Left ventricle myocardium inferior (tissue), 1 donor: ENCODE results near the gene KHDC4. TPM values are rescaled to one million over a fixed set of nuclear protein-coding genes. Genes with fewer than 3 reads are reported as not detected.
A peak's percentile ranks its signal among the peaks of the same experiment; 100 is the strongest.

Source experiments
- DNase-seq: peaks from one replicate; pipeline ENCODE4 v3.0.0-alpha.2; 2020
- H3K27ac ChIP-seq: fragments of 200-600 bp; replicated peaks from 2 replicates; pipeline ENCODE4 v1.8.0; 2021
- H3K27me3 ChIP-seq: fragments of 200-600 bp; 2 replicates; pipeline ENCODE4 v1.8.0; 2021; ENCODE audit warnings: low read depth
- H3K36me3 ChIP-seq: fragments of 200-600 bp; 2 replicates; pipeline ENCODE4 v1.8.0; 2021
- H3K4me1 ChIP-seq: fragments of 200-600 bp; 2 replicates; pipeline ENCODE4 v1.8.0; 2021
- H3K4me3 ChIP-seq: fragments of 200-600 bp; 2 replicates; pipeline ENCODE4 v1.8.0; 2021; ENCODE audit warnings: mild to moderate bottlenecking, moderate library complexity
- H3K9me3 ChIP-seq: fragments of 200-600 bp; replicated peaks from 2 replicates; pipeline ENCODE4 v1.8.0; 2021
- CTCF ChIP-seq: fragments of 200-600 bp; IDR thresholded peaks from 2 replicates; pipeline ENCODE4 v1.8.0; 2021; ENCODE audit warnings: antibody characterized with exemption, mild to moderate bottlenecking, borderline replicate concordance
- intact Hi-C: fragments of 100-400 bp; cut with micrococcal nuclease; formaldehyde crosslinking; loops from one replicate; pipeline ENCODE4 v1.11.0; 2022
- total RNA-seq: library from RNA; stranded (reverse); fragmentation: NEBNext Ultra II Directional; extraction: Animal tissue kit (Norgen Biotek cat#: 25700); gene quantifications from one replicate; pipeline ENCODE4 v1.2.1, GENCODE V29; 2021
- donor health status: DM: no; HTN: yes; CAD: no; lungs with severe emphysema.

The KHDC4 gene
- total RNA-seq, 1 donor from 2014 or later: 21.2 TPM

DNA sequence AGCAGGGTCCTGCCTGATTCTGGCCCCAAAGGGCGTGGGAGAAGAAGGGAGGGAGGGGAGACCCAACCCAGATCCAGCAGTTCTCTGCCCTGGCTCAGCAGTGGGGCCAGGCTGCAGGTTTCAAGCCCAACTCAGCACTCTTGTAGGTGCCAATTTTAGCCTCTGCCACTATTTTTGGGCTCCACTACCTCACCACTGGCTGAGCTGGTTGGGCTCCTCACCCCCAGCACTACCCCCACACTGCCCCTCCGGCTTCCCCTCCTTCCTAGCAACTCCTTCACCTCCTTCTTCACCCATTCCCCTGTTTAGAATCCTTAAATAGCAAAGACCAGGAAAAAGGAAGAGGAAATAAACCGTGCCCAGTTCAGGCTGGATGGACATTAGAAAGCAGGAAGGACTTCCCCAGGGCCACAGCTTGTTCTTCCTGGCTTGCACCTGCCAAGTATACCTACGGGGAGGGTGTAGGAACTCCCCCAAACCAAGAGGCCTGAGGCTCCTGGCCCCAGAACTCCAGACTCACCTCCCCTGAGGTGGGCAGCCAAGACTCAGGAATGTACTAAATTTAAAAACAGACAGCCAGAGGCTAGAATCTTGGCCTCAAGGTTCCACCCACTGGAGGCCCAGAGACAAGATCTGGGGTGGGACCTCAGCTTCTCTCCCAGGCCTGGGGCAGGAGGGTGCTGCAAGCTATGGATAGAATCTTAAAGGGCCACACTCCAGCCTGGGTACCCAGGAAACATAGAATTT, 45.6 kb upstream of the KHDC4 start:
- Histone ChIP-seq H3K4me1 (peaks cover 99% of the 10 kb centered on the region), H3K36me3 (no peaks in the 10 kb centered on the region), H3K9me3 (no peaks in the 10 kb centered on the region), H3K27ac (peak overlapping the region; percentile 99), H3K27me3 (no peaks in the 10 kb centered on the region), H3K4me3 (peak overlapping the region; percentile 77)
- TF ChIP-seq CTCF: no peak
- peak; percentile 60 for DNase-seq
- intact Hi-C loops: no loop called here

- DNase-seq: peak; percentile 46
- Histone ChIP-seq H3K36me3 (peaks cover under 1% of the 10 kb centered on the region), H3K4me1 (peaks cover 99% of the 10 kb centered on the region), H3K27me3 (no peaks in the 10 kb centered on the region), H3K9me3 (no peaks in the 10 kb centered on the region), H3K4me3 (peak overlapping the region; percentile 77), H3K27ac (peak overlapping the region; percentile 99)
- TF ChIP-seq CTCF: no peak
- intact Hi-C loops: no loop called here
Observed at GRCh38 chr1:155978973-155979429, 44.8 kb upstream of the KHDC4 start.

DNA sequence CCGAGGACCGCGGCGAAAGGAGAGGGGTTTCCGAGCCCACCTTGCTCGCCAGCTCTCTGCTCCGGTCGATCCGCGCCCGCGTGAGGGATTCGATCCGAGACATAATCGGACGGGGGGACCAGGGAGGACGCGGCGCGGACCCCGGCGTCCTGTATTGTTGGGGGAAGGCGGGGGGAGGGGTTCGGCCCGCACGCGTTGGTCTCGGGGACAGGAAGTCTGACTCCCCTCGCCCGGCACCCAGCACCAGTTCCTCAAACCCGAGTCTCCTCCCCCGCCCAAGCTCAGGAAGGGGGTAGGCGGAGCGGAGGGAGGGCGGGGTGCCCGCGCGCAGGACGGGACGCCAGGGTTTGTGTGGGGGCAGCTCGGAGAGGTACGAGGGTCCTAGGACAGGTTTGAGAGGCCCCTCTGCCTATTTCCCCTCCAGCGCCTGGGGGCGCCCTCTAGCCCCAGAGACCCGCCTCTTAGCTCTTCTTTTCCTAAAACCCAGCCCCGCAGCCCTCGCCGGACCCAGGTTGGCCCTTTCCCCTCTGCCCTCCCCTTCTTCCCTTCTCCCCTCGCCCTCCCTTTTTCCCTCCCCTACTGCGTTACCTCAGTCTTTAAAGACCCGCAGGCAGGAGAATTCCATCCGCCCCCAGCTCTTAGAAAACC, 44.2 kb upstream of the KHDC4 start, which contains the start of gene ARHGEF2:
Gene ARHGEF2 (minus strand): TSS at position 223 of the 648 bp plus-strand sequence. CDS start 120 bp downstream, at position 103.
- Histone ChIP-seq H3K27ac (peak within 1 kb of the TSS; percentile 99), H3K4me1 (peaks cover 99% of the 10 kb centered on the region), H3K4me3 (peak within 1 kb of the TSS; percentile 77), H3K36me3 (peaks cover 6% of the 10 kb centered on the region), H3K9me3 (no peaks in the 10 kb centered on the region), H3K27me3 (no peaks in the 10 kb centered on the region)
- intact Hi-C loops: no loop called here
- peak; percentile 88 for DNase-seq
- peak; percentile 40 for TF ChIP-seq CTCF

GRCh38 chr1:155977690-155978324, 43.6 kb upstream of the KHDC4 start:
- DNase-seq: peak; percentile 61
- Histone ChIP-seq H3K9me3 (no peaks in the 10 kb centered on the region), H3K27me3 (no peaks in the 10 kb centered on the region), H3K27ac (peak overlapping the region; percentile 99), H3K36me3 (peaks cover 6% of the 10 kb centered on the region), H3K4me3 (peak overlapping the region; percentile 77), H3K4me1 (peaks cover 99% of the 10 kb centered on the region)
- intact Hi-C loops: no loop called here
- TF ChIP-seq CTCF: no peak

DNA sequence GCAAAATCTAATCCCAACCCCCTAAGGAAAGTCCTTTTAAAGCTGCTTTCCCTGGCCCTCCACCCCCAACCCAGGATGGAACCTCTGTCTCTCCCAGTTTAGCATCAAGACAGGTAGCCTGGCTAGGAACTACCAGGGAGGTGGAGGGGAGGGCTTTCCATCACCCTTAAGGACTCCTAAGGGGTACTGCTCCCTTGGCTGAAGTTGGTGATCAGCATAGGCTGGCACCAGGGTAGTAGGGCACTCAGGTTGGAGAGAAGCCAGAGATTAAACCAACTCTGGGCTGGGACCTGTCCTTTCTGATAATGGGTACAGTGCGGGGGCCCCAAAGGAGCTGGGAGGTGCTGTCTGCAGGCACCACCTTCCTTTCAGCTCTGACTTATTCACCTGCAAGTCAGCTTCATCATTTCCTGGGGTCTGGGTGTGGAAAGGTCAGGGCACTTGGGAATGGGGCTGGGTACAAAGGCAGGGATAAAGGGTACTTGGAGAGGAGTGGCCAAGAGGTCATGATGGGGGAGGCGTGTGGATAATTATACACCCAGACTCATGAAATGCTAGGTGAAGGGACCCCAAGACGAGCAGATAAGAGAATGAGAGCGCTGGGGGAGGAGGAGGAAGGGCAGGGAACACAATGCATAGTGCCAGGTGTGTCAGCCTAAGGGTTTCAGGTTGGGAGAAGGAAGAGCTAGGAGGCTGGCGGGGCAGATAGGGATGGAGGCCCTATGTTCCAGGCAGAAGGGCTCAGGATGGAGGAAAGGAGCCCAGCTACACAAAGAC, 42.9 kb upstream of the KHDC4 start:
- intact Hi-C loops: no loop called here

More for the DNA sequence above, 42.9 kb upstream of the KHDC4 start:
- Histone ChIP-seq H3K4me1 (peaks cover 99% of the 10 kb centered on the region), H3K36me3 (peaks cover 6% of the 10 kb centered on the region), H3K27me3 (no peaks in the 10 kb centered on the region), H3K27ac (peak overlapping the region; percentile 99), H3K4me3 (peak overlapping the region; percentile 77), H3K9me3 (no peaks in the 10 kb centered on the region)
- DNase-seq: no peak
- no peak for TF ChIP-seq CTCF
